K562 (cell line): Measurements from ENCODE around the gene PRDM2. TPM values are rescaled to one million over a fixed set of nuclear protein-coding genes. Genes with fewer than 3 reads are reported as not detected.

Source experiments
- ATAC-seq: fragments of 200-7000 bp; cut with Tn5 transposase; 3 replicates; pipeline ENCODE4 v1.9.1; 2020; ENCODE audit warnings: moderate library complexity
- BruUV-seq: library from RNA; stranded (reverse); fragments of 400-500 nt; replicated peaks from 2 replicates; lab custom pipeline; 2021; lab: Mats Ljungman, UMichigan
- CTCF ChIA-PET: fragments of 300-600 bp; formaldehyde crosslinking; extraction: SDS; loops from one replicate; lab custom pipeline; 2021; ENCODE audit warnings: low intra/inter-chr PET ratio; lab: Yijun Ruan, JAX
- POLR2A ChIA-PET: fragments of 300-600, 350-650 bp; sonication (Branson Sonifier 250); formaldehyde crosslinking; extraction: SDS; loops from one replicate; lab custom pipeline; 2021; ENCODE audit warnings: antibody characterized with exemption, inconsistent platforms; lab: Yijun Ruan, JAX
- DNase-seq, 4 experiments: peaks; one replicate each; pipeline versions ENCODE4 v3.0.0 to v3.0.0-alpha.2; 2011 to 2018; ENCODE audit warnings: low spot score in 3 of 4, mixed read lengths in 3 of 4; ENCODE audit errors: extremely low read depth in 1 of 4
- FAIRE-seq: peaks from 2 replicates; lab custom pipeline; 2011; peaks lifted over from hg19 to GRCh38; lab: Jason Lieb, UNC
- H2AFZ ChIP-seq: 2 replicates; pipeline ENCODE4 v1.6.0; 2011; ENCODE audit warnings: low read depth, low read length, control low read depth, inconsistent platforms
- H3K27ac ChIP-seq: fragments of 200-600 bp; 3 replicates; pipeline ENCODE4 v1.8.0; 2011; ENCODE audit warnings: low read depth, mild to moderate bottlenecking, control low read depth, inconsistent platforms, low read length, moderate library complexity, mixed read lengths; ENCODE audit errors: extremely low read depth
- H3K27me3 ChIP-seq, 2 experiments: fragments of 300-600 bp in 1 of 2; 2 replicates in 1 of 2; 3 replicates in 1 of 2; pipeline versions ENCODE4 v1.6.0 to v1.8.0; 2011; ENCODE audit warnings: inconsistent platforms in 2 of 2, low read length in 2 of 2, mild to moderate bottlenecking in 1 of 2, mixed read lengths in 1 of 2, moderate library complexity in 1 of 2; ENCODE audit not compliant: control insufficient read depth in 2 of 2, insufficient read depth in 2 of 2
- H3K36me3 ChIP-seq: fragments of 300-600 bp; 3 replicates; pipeline ENCODE4 v1.8.0; 2011; ENCODE audit warnings: mild to moderate bottlenecking, low read length, inconsistent platforms; ENCODE audit not compliant: control insufficient read depth, insufficient read depth
- H3K4me1 ChIP-seq, 2 experiments: fragments of 200-600 bp in 1 of 2; replicated peaks in 1 of 2; 2 replicates in 1 of 2; 3 replicates in 1 of 2; pipeline versions ENCODE4 v1.5.1 to v1.8.0; 2011; ENCODE audit warnings: inconsistent platforms in 2 of 2, low read length in 2 of 2, mild to moderate bottlenecking in 1 of 2, mixed read lengths in 1 of 2, moderate library complexity in 1 of 2; ENCODE audit not compliant: control insufficient read depth in 2 of 2, insufficient read depth in 2 of 2
- H3K4me2 ChIP-seq: 2 replicates; pipeline ENCODE4 v1.6.1; 2011; ENCODE audit warnings: low read length, control low read depth, inconsistent platforms, mixed read lengths; ENCODE audit not compliant: insufficient read depth
- H3K4me3 ChIP-seq: fragments of 200-600 bp; sonication (generic), shearing (Covaris generic); 2 replicates; pipeline ENCODE4 v1.5.1; 2016; ENCODE audit warnings: control low read depth, inconsistent platforms
- H3K79me2 ChIP-seq: fragments of 200-600 bp; 3 replicates; pipeline ENCODE4 v1.8.0; 2011; ENCODE audit warnings: low read length, inconsistent platforms; ENCODE audit not compliant: control insufficient read depth, insufficient read depth
- H3K9ac ChIP-seq, 2 experiments: 2 replicates each; pipeline versions ENCODE4 v1.6.0 to v1.6.1; 2011; ENCODE audit warnings: low read depth in 2 of 2, low read length in 2 of 2, control low read depth in 1 of 2, inconsistent platforms in 1 of 2, mild to moderate bottlenecking in 1 of 2, mixed read lengths in 1 of 2; ENCODE audit not compliant: insufficient read depth in 1 of 2
- H3K9me1 ChIP-seq: one replicate; pipeline ENCODE4 v1.6.0; 2011; ENCODE audit warnings: inconsistent platforms, mild to moderate bottlenecking, low read length, moderate library complexity; ENCODE audit not compliant: control insufficient read depth, insufficient read depth
- H3K9me3 ChIP-seq: replicated peaks from 2 replicates; pipeline ENCODE4 v1.5.1; 2011; ENCODE audit warnings: low read depth, low read length, inconsistent platforms; ENCODE audit not compliant: control insufficient read depth, insufficient read depth
- H4K20me1 ChIP-seq: replicated peaks from 2 replicates; pipeline ENCODE4 v1.6.1; 2011; ENCODE audit warnings: low read length, inconsistent platforms, mixed read lengths; ENCODE audit not compliant: control insufficient read depth, insufficient read depth
- ARHGAP35 ChIP-seq: fragments of 450-650 bp; IDR thresholded peaks from 2 replicates; pipeline ENCODE4 v1.6.1; 2018; ENCODE audit not compliant: partially characterized antibody
- BHLHE40 ChIP-seq: IDR thresholded peaks from 2 replicates; pipeline ENCODE4 v1.6.1; 2011; ENCODE audit warnings: low read length, improper control_type of control experiment
- EP300 ChIP-seq: IDR thresholded peaks from 2 replicates; pipeline ENCODE4 v1.6.1; 2012; ENCODE audit warnings: low read length, improper control_type of control experiment
- ID3 ChIP-seq, 2 experiments: fragments of 250-450 bp in 1 of 2; fragments of 450-650 bp in 1 of 2; sonication (Bioruptor Pico) in 1 of 2; IDR thresholded peaks; 2 replicates each; pipeline versions ENCODE4 v1.6.1 to v1.8.0; 2016 to 2021; ENCODE audit warnings: mild to moderate bottlenecking in 2 of 2, moderate library complexity in 2 of 2, missing compliant biosample characterization in 1 of 2, missing genetic modification characterization in 1 of 2
- POLR2B ChIP-seq: fragments of 450-650 bp; IDR thresholded peaks from 2 replicates; pipeline ENCODE4 v1.6.1; 2018; ENCODE audit warnings: low read depth; ENCODE audit not compliant: partially characterized antibody
- RBM39 ChIP-seq: fragments of 200-400 bp; formaldehyde crosslinking; optimal IDR thresholded peaks from 2 replicates; pipeline ENCODE3; 2018; ENCODE audit warnings: low read depth, low read length
- ZFP30 ChIP-seq: fragments of 250-450 bp; sonication (Bioruptor Pico); IDR thresholded peaks from 2 replicates; pipeline ENCODE4 v1.8.0; 2022; ENCODE audit warnings: moderate library complexity, mild to moderate bottlenecking, inconsistent platforms, borderline replicate concordance
- ZNF518B ChIP-seq: fragments of 250-450 bp; sonication (Bioruptor Pico); IDR thresholded peaks from 2 replicates; pipeline ENCODE4 v1.5.0; 2021; ENCODE audit warnings: mild to moderate bottlenecking, moderate library complexity
- ZNF764 ChIP-seq: fragments of 250-450 bp; sonication (Bioruptor Pico); IDR thresholded peaks from 2 replicates; pipeline ENCODE4 v1.4.0; 2020; ENCODE audit warnings: low read depth, mild to moderate bottlenecking, moderate library complexity
- WGBS: fragments of 100-300 bp; shearing (Covaris generic); methylation state at CpG from one replicate; pipeline ENCODE4 v1.1.6; 2016; ENCODE audit warnings: low coverage, mixed read lengths; ENCODE audit not compliant: insufficient coverage; ENCODE audit errors: missing lambda C conversion rate; 5-methylcytosine and 5-hydroxymethylcytosine counted together
- in situ Hi-C: fragments of 300-500 bp; cut with MboI; formaldehyde crosslinking; loops from 4 replicates; pipeline ENCODE4 v1.15.0; 2018; ENCODE audit warnings: inconsistent platforms, mixed read lengths
- intact Hi-C: fragments of 100-400 bp; cut with micrococcal nuclease; formaldehyde crosslinking; loops from 2 replicates; pipeline ENCODE4 v1.14.2; 2022
- polyA plus RNA-seq, 8 experiments: library from polyadenylated mRNA; depleted of rRNA in 4 of 8; stranded (reverse) in 5 of 8; unstranded in 3 of 8; fragments of >200 nt; fragmentation: Nextera tagmentation in 2 of 8; fragmentation: Illumina TruSeq in 1 of 8; extraction: Ambion mirVana in 2 of 8; extraction: Trizol in 1 of 8; gene quantifications; 2 replicates each; pipeline versions ENCODE4 v1.2.1 to v1.2.3, GENCODE V29; 2011 to 2014; ENCODE audit warnings: inconsistent platforms in 1 of 8, missing spikeins in 1 of 8
- total RNA-seq, 7 experiments: library from RNA; depleted of rRNA in 6 of 7; stranded (reverse); fragments of >200 nt in 6 of 7; fragmentation: Illumina TruSeq in 2 of 7; extraction: Trizol in 2 of 7; gene quantifications; 2 replicates each; pipeline versions ENCODE4 v1.2.1 to v1.2.3, GENCODE V29; 2011 to 2021; ENCODE audit warnings: low replicate concordance in 1 of 7
- TF ChIP-seq, protein P1 (sequence below): IDR thresholded peaks from 3 replicates; pipeline ENCODE4 v1.6.1; 2011; ENCODE audit warnings: borderline replicate concordance, mild to moderate bottlenecking, moderate library complexity; ENCODE audit not compliant: insufficient read length; ENCODE audit errors: extremely low read depth

PRDM2 gene
- total and polyA plus RNA-seq, 9 of the 15 experiments (the other 6 are each of a cell fraction or from before 2014, with no cell fraction given): 5.4 to 27.6 (median 12.5) TPM

GRCh38 chr1:13661539-13661938 is 38.4 kb upstream of the PRDM2 start (continued):
- TF ChIP-seq, protein P1, sequence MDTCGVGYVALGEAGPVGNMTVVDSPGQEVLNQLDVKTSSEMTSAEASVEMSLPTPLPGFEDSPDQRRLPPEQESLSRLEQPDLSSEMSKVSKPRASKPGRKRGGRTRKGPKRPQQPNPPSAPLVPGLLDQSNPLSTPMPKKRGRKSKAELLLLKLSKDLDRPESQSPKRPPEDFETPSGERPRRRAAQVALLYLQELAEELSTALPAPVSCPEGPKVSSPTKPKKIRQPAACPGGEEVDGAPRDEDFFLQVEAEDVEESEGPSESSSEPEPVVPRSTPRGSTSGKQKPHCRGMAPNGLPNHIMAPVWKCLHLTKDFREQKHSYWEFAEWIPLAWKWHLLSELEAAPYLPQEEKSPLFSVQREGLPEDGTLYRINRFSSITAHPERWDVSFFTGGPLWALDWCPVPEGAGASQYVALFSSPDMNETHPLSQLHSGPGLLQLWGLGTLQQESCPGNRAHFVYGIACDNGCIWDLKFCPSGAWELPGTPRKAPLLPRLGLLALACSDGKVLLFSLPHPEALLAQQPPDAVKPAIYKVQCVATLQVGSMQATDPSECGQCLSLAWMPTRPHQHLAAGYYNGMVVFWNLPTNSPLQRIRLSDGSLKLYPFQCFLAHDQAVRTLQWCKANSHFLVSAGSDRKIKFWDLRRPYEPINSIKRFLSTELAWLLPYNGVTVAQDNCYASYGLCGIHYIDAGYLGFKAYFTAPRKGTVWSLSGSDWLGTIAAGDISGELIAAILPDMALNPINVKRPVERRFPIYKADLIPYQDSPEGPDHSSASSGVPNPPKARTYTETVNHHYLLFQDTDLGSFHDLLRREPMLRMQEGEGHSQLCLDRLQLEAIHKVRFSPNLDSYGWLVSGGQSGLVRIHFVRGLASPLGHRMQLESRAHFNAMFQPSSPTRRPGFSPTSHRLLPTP: no peak
- TF ChIP-seq POLR2B (no peak), EP300 (no peak)

DNA sequence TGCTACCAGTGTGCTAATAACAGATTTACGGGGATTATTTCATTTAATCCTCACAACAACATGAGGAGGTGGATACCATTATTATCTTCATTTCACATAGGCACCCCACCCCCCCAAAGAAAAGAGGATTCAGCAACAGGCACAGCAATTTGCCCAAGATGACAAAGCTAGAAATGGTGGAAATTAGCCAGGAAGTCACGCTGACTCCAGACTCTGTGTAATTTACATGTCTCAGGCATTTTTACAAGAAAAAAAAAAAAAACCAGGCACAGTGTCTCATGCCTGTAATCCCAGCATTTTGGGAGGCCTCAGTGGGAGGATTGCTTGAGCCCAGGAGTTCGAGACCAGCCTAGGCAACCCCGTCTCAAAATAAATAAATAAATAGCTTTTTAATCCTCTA is 37.5 kb upstream of the PRDM2 start:
- Histone ChIP-seq H3K79me2 (no peaks in the 10 kb centered on the region), H3K9ac (no peak overlapping the region), H2AFZ (no peak overlapping the region), H3K9me3 (no peaks in the 10 kb centered on the region; the same call in 1 of the 2 replicates), H3K4me2 (no peak overlapping the region), H3K27me3 (peaks cover 10 to 15% of the 10 kb centered on the region in 2 experiments; a peak in 4 of 5 replicates), H3K36me3 (no peaks in the 10 kb centered on the region), H3K9me1 (no peaks in the 10 kb centered on the region), H4K20me1 (peaks cover 5% of the 10 kb centered on the region), H3K4me1 (no peaks in the 10 kb centered on the region), H3K4me3 (no peak overlapping the region), H3K27ac (no peak overlapping the region)
- POLR2A ChIA-PET: interaction anchor here (0.7 to 1.0 kb wide), 2 partner anchors 17 to 343 kb away, joined by 3 read pairs; no protein-coding TSS in a partner anchor
- CTCF ChIA-PET: no interaction called here
- in situ Hi-C loops (loop anchor here (5.0 kb wide), 1 partner anchor 295 kb away; no protein-coding TSS in a partner anchor), intact Hi-C loops (no loop called here)
- WGBS: 1% methylated on average over 4 of the region's 4 CpGs
- FAIRE-seq (no peak), DNase-seq (no peak), ATAC-seq (no peak)
- TF ChIP-seq ID3 (CRISPR knock-in tag; IDR thresholded peaks at IDR 0.05) (no peak), ID3 (tag; IDR thresholded peaks at IDR 0.05) (no peak), ARHGAP35 (no peak), BHLHE40 (no peak), ZFP30 (CRISPR knock-in tag) (no peak), ZNF764 (CRISPR knock-in tag) (no peak), RBM39 (no peak), ZNF518B (CRISPR knock-in tag) (no peak)
- no TSS peak for BruUV-seq
